ENCODE results near the gene ALS2.

DNA sequence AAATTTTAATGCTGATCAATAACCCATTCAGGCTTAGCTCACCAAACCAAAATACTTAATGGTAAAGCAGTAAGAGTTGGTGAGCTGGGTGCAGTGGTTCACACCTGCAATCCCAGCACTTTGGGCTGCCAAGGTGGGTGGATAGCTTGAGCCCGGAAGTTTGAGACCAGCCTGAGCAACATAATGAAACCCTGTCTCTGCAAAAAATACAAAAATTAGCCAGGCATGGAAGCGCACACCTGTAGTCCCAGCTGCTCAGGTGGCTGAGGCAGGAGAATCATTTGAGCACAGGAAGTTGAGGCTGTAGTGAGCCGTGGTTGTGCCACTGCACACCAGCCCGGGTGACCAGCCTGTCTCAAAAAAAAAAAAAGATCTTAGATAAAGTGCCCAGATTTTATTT, 46.6 kb downstream of the ALS2 start:
- TF ChIP-seq RXRA (IDR thresholded peaks at IDR 0.05; ENCODE audit: insufficient read depth, low read depth, low read length) (no peak), POLR2A (IDR thresholded peaks at IDR 0.05; ENCODE audit: control extremely low read depth in 1 of 2, low read depth in 2 of 2, low read length in 2 of 2) (no peak), JUN (IDR thresholded peaks at IDR 0.05; ENCODE audit: low read depth, low read length) (no peak), POLR2AphosphoS5 (IDR thresholded peaks at IDR 0.05; ENCODE audit: low read depth, low read length) (no peak), EP300 (IDR thresholded peaks at IDR 0.05; ENCODE audit: borderline replicate concordance in 1 of 2, low read depth in 2 of 2, low read length in 2 of 2) (no peak), ASH2L (IDR thresholded peaks at IDR 0.05; ENCODE audit: low read length) (no peak), GTF2F1 (IDR thresholded peaks at IDR 0.05; ENCODE audit: borderline replicate concordance, low read depth, low read length) (no peak), EZH2 (IDR thresholded peaks at IDR 0.05; ENCODE audit: low read depth, low read length, severe bottlenecking) (no peak), CEBPB (IDR thresholded peaks at IDR 0.05; ENCODE audit: low read depth, low read length) (no peak)
- TF ChIP-seq, protein P1, sequence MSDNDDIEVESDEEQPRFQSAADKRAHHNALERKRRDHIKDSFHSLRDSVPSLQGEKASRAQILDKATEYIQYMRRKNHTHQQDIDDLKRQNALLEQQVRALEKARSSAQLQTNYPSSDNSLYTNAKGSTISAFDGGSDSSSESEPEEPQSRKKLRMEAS (IDR thresholded peaks at IDR 0.05), result no peak
- TF ChIP-seq, protein P2, sequence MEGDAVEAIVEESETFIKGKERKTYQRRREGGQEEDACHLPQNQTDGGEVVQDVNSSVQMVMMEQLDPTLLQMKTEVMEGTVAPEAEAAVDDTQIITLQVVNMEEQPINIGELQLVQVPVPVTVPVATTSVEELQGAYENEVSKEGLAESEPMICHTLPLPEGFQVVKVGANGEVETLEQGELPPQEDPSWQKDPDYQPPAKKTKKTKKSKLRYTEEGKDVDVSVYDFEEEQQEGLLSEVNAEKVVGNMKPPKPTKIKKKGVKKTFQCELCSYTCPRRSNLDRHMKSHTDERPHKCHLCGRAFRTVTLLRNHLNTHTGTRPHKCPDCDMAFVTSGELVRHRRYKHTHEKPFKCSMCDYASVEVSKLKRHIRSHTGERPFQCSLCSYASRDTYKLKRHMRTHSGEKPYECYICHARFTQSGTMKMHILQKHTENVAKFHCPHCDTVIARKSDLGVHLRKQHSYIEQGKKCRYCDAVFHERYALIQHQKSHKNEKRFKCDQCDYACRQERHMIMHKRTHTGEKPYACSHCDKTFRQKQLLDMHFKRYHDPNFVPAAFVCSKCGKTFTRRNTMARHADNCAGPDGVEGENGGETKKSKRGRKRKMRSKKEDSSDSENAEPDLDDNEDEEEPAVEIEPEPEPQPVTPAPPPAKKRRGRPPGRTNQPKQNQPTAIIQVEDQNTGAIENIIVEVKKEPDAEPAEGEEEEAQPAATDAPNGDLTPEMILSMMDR (IDR thresholded peaks at IDR 0.05; ENCODE audit: control extremely low read depth in 1 of 3, insufficient read depth in 1 of 3, low read depth in 1 of 3, low read length in 3 of 3), result no peak

All from H1 (cell line).